Fibroblast of villous mesenchyme (primary cell): ENCODE measurements around the gene AFDN. TPM values are rescaled to one million over a fixed set of nuclear protein-coding genes. Genes with fewer than 3 reads are reported as not detected.

ENCODE experiments used
- DNase-seq: peaks from one replicate; pipeline ENCODE4 v3.0.0-alpha.2; 2010; ENCODE audit warnings: low read depth
- H3K4me3 ChIP-seq: 2 replicates; pipeline ENCODE4 v1.5.1; 2011; ENCODE audit warnings: low read depth, mild to moderate bottlenecking, low read length
- CTCF ChIP-seq: IDR thresholded peaks from 2 replicates; pipeline ENCODE4 v1.5.1; 2012; ENCODE audit warnings: low read depth, mild to moderate bottlenecking, low read length; ENCODE audit not compliant: insufficient read depth
- total RNA-seq: library from RNA; depleted of rRNA; stranded (reverse); fragments of >200 nt; gene quantifications from 2 replicates; pipeline ENCODE4 v1.2.3, GENCODE V29; 2012

The AFDN gene
- total RNA-seq, 1 donor: 37.1 TPM

- TF ChIP-seq CTCF: no peak
- DNase-seq: no peak
- no peak overlapping the region for H3K4me3 ChIP-seq
Observed at GRCh38 chr6:167954151-167954550, 127.4 kb downstream of the AFDN start.

- no peak for TF ChIP-seq CTCF
- no peak overlapping the region for H3K4me3 ChIP-seq
- no peak for DNase-seq
Observed at GRCh38 chr6:167956491-167956890, 129.8 kb downstream of the AFDN start.

- H3K4me3 ChIP-seq: no peak overlapping the region
- no peak for DNase-seq
- no peak for TF ChIP-seq CTCF
Observed at GRCh38 chr6:167956983-167957492, 130.3 kb downstream of the AFDN start.

- TF ChIP-seq CTCF: no peak
- no peak for DNase-seq
- no peak overlapping the region for H3K4me3 ChIP-seq
Observed at GRCh38 chr6:167957626-167958025, 130.9 kb downstream of the AFDN start.

GRCh38 chr6:167960579-167960978, 133.9 kb downstream of the AFDN start:
- TF ChIP-seq CTCF: no peak
- no peak for DNase-seq

GRCh38 chr6:167962711-167963110, 136.0 kb downstream of the AFDN start:
- no peak for TF ChIP-seq CTCF
- no peak for DNase-seq
- no peak overlapping the region for H3K4me3 ChIP-seq

More at GRCh38 chr6:167960579-167960978, 133.9 kb downstream of the AFDN start:
- H3K4me3 ChIP-seq: no peak overlapping the region

GRCh38 chr6:167963589-167964057, 136.9 kb downstream of the AFDN start:
- DNase-seq: no peak
- H3K4me3 ChIP-seq: no peak overlapping the region
- TF ChIP-seq CTCF: no peak
